ENCODE results near the gene GYS1.
"Not testable (repeated sequence)": the region's sequence is repeated elsewhere in the genome, so short reads cannot be mapped to it uniquely, and the experiment has no call there.

Gene GYS1

GRCh38 chr19:48993175-48994034, at the start of gene GYS1, which contains the start of gene RUVBL2:
GYS1 (minus strand) TSS chr19:48993309; CDS start chr19:48993112, 197 bp downstream.
RUVBL2 (plus strand) TSS chr19:48993887; CDS start chr19:48993912, 25 bp downstream.
- peak; percentile 99 for DNase-seq (ENCODE audit: low spot score)

DNA sequence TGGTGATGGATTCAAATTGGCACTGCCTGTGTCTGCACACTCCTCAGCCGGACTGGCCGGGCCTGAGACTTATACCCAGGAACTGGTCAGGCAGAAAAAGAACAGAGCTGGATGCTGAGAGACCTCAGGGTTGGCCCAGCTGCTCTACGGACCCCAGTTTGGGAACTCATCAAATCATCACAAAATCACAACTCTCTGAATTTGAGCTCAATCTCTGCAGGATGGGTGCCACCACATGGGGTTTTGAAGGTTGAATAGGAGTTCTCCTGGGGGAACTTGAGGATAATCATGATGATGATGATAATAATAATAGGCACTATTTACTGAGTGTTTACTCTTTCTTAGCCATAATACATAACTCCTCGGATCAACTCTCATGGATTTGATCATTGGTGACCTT, 49.6 kb upstream of the GYS1 start:
- not testable (repeated sequence) for DNase-seq (ENCODE audit: low spot score)

- DNase-seq (ENCODE audit: low spot score): no peak
Measured at GRCh38 chr19:49042177-49042576, 49.1 kb upstream of the GYS1 start.

GRCh38 chr19:49039736-49040135, 46.6 kb upstream of the GYS1 start:
- not testable (repeated sequence) for DNase-seq (ENCODE audit: low spot score)

DNA sequence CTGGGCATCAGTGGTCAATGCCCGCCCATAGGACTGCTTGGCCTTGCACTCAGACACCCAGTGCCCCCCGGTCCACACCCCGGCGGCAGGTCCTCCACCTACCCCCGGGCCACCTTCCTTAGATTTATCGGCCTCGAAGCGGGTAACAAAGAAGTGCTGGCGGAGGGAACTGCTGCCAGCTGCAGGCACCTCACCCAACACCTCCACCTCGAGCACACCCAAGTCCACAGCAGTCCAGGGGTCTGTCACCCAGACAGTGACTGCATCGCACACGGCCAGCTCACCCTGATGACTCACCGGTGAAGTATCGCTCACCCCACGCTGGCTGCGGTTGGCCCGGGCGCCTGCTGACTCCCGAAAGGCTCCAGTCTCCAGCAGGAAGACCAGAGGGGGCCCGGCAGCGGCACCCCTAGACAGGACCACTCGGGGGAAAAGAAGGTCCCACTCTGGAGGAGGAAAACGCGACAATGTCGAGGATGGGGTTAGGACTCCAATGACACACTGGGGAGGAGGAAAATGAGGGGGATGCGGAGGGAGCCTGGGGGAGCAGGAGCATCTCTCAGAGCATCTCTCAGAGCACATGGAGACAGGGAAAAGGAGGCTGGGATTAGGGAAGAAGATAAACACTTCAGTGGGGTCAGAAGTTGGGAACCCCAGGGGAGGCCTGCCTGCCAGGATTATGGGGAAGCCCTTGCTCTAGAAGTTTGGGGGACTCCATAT, 45.6 kb upstream of the GYS1 start:
- not testable (repeated sequence) for DNase-seq (ENCODE audit: low spot score)

GRCh38 chr19:49038111-49038510, 45.0 kb upstream of the GYS1 start:
- DNase-seq (ENCODE audit: low spot score): not testable (repeated sequence)

DNA sequence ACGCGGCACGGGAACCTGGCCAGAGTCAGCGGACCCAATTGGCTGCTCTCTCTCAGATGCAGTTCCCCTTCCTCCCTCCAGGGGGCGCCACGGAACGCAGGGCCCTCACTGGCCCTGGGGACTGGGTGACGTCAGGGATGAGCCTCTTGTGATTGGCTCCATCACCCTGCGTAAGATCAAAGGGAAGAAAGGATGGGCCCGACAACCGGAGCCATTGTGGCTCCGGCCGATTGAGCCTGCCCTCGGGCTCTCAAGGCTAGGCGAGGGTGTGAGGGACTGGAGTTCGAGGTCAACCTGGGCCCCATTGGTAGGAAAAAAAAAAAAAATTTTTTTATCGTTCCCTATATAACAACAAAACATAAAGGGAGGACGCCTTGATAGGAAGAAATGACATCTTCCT, 43.7 kb upstream of the GYS1 start, which contains the start of gene CGB1:
Gene CGB1 (minus strand): TSS at position 81 of the 400 bp plus-strand sequence. CDS start 184 bp downstream, outside the sequence.
- DNase-seq (ENCODE audit: low spot score): not testable (repeated sequence)

DNA sequence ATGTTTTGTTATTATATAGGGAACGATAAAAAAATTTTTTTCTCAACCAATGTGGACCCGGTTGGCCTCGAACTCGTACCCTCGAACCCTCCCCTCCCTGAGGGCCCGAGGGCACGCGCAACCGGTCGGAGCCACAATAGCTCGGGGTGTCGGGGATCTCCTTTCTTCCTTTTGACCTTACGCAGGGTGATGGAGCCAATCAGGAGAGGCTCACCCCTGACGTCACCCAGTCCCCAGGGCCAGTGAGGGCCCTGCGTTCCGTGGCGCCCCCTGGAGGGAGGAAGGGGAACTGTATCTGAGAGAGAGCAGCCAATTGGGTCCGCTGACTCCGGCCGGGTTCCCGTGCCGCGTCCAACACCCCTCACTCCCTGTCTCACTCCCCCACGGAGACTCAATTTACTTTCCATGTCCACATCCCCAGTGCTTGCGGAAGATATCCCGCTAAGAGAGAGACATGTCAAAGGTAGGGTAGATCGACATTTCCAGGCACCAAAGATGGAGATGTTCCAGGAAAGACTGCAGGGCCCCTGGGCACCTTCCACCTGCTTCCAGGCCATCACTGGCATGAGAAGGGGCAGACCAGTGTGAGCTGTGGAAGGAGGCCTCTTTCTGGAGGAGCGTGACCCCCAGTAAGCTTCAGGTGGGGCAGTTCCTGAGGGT, 38.7 kb upstream of the GYS1 start, which contains the start of gene CGB2:
Gene CGB2 (plus strand): TSS at position 249 of the 660 bp plus-strand sequence. CDS start 206 bp downstream, at position 455.
- DNase-seq (ENCODE audit: low spot score): peak; percentile 38

DNA sequence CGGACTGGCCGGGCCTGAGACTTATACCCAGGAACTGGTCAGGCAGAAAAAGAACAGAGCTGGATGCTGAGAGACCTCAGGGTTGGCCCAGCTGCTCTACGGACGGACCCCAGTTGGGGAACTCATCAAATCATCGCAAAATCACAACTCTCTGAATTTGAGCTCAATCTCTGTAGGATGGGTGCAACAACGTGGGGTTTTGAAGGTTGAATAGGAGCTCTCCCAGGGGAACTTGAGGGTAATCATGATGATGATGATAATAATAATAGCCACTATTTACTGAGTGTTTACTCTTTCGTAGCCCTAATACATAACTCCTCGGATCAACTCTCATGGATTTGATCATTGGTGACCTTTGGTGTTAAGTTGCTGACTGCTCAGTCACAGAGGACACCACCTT, 37.2 kb upstream of the GYS1 start:
- DNase-seq (ENCODE audit: low spot score): not testable (repeated sequence)

DNA sequence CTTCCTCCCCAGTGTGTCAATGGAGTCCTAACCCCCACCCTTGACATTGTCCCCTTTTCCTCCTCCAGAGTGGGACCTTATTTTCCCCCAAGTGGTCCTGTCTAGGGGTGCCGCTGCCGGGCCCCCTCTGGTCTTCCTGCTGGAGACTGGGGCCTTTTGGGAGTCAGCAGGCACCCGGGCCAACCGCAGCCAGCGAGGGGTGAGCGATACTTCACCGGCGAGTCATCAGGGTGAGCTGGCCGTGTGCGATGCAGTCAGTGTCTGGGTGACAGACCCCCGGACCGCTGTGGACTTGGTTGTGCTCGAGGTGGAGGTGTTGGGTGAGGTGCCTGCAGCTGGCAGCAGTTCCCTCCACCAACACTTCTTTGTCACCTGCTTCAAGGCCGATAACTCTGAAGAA, 36.6 kb upstream of the GYS1 start:
- DNase-seq (ENCODE audit: low spot score): not testable (repeated sequence)

DNA sequence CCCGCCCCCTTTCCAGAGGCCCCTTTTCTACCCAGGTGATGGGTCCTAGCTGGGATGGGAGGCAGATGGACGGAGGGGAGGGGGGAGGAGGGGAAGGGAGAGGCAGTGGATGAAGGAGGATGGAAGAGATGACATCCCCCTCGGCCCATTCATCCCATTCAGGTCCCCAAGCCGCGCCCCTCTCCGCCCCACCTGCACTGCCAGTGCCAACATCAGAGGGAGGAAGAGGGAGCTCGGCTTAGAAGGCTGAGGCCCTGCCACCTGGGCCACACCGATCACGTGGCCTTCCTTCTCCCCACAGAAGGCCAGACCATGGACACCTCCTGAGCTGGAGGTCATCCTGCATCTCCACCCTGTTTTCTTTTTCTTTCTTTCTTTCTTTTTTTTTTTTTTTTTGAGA, 35.6 kb upstream of the GYS1 start:
- DNase-seq (ENCODE audit: low spot score): not testable (repeated sequence)

GRCh38 chr19:49025599-49025998, 32.5 kb upstream of the GYS1 start:
- DNase-seq (ENCODE audit: low spot score): not testable (repeated sequence)

DNA sequence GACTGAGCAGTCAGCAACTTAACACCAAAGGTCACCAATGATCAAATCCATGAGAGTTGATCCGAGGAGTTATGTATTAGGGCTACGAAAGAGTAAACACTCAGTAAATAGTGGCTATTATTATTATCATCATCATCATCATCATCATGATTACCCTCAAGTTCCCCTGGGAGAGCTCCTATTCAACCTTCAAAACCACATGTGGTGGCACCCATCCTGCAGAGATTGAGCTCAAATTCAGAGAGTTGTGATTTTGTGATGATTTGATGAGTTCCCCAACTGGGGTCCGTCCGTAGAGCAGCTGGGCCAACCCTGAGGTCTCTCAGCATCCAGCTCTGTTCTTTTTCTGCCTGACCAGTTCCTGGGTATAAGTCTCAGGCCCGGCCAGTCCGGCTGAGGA, 32.0 kb upstream of the GYS1 start:
- not testable (repeated sequence) for DNase-seq (ENCODE audit: low spot score)

DNA sequence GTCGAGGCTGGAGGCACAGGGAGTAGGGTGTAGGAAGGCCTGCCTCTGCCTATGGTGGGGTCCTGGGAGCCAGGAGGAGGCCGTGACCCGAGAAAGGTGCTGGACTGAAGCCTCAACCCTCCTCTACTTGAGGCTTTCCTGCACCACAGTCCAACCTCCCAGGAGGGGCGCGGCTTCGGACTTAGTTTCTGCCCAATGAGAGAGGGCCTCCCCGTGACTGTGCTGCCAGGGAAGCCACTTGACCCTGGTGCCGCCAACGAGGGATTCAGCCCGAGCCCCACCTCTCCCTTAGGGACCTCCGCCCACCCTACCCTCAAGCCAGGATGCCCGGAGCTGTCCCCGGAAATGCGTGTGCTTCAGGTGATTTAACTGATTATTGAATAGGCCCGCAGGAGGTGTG, 31.1 kb upstream of the GYS1 start, which contains the start of gene CGB3:
Gene CGB3 (minus strand): TSS at position 101 of the 400 bp plus-strand sequence. CDS start 362 bp downstream, outside the sequence.
- DNase-seq (ENCODE audit: low spot score): not testable (repeated sequence)

DNA sequence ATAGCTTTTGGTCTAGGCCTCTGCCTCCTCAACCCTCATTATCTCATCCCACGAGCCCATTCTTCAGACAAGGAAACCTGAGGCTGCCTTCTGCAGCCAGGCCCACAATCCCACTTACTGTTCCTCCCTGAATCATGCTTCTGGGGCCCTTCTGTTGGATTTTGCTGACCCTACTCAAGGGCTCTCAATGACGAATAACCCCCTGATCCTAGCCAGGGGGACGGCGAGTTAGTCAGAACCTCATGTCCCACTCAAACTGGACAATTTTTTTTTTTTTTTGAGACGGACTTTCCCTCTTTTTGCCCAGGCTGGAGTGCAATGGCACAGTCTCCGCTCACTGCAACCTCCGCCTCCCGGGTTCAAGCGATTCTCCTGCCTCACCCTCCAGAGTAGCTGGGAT, 29.0 kb upstream of the GYS1 start:
- DNase-seq (ENCODE audit: low spot score): no peak

- no peak for DNase-seq (ENCODE audit: low spot score)
Measured at GRCh38 chr19:49020931-49021895, 28.1 kb upstream of the GYS1 start.

DNA sequence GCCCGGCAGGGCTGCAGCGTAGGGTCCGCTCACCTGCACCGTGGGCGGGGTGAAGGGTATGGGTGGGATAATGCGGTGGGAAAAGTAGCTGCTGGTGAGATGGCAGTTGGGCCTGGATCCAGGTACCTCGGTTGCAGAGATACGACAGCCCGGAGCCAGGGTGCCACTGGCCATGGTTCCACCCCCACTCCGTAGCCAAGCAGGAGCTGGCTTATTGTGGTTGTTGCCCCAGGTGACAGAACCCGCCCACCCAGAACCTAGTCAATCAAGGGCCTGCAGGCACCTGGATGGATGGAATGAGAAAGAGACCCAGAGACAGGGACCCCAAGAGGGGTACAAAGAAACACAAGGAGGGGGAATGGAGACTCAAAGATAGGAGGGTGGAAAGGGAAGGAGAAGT, 27.2 kb upstream of the GYS1 start:
- no peak for DNase-seq (ENCODE audit: low spot score)

DNA sequence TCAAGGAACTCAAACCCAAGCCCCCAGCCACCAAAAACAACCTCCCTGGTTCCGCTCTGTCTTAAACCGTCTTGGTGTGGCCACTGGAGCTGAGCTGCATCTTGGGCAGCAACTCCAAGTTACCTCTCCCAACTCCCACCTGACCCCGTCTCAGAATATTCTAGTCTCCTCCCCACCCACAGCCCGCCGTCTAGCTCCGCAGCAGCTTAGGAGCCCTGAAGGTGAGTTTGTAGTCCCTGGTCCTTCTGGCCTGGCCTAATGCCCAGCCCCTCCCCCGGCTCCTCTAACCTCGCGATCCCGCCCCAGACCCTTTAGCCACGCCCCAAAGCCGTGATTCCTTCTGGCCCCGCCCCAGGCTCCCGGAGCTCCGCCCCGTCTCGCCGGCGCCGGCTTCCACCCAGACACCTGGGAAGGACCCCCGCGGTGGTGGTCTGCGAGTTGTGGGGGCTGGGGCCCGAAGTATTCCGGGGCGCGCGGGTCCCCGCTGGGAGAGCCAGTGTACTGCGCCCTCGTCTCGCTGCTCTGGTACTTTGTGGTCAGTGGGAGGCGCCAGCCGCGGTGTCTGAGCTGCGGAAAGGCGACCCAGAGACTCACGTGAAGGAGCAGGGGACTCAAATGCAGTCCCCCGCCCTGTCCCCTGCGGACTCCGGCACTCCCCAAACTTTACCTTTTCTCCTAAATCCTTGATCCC, 26.3 kb upstream of the GYS1 start:
- DNase-seq (ENCODE audit: low spot score): peak; percentile 77

GRCh38 chr19:49018388-49019241, 25.5 kb upstream of the GYS1 start:
- DNase-seq (ENCODE audit: low spot score): not testable (repeated sequence)

Data from germinal center (tissue), 1 donor.